LNCAP (cell line): Measurements from ENCODE around the gene SLC24A4.

Source experiments
- CTCF ChIP-seq: fragments of 450-650 bp; IDR thresholded peaks from 2 replicates; pipeline ENCODE4 v1.5.1; 2017; ENCODE audit warnings: mild to moderate bottlenecking

Gene SLC24A4

GRCh38 chr14:92513204-92513965 is 190.4 kb downstream of the SLC24A4 start, which contains the start of gene RIN3:
RIN3 (plus strand) TSS chr14:92513781; CDS start chr14:92513933, 152 bp downstream.
- no peak for TF ChIP-seq CTCF

DNA sequence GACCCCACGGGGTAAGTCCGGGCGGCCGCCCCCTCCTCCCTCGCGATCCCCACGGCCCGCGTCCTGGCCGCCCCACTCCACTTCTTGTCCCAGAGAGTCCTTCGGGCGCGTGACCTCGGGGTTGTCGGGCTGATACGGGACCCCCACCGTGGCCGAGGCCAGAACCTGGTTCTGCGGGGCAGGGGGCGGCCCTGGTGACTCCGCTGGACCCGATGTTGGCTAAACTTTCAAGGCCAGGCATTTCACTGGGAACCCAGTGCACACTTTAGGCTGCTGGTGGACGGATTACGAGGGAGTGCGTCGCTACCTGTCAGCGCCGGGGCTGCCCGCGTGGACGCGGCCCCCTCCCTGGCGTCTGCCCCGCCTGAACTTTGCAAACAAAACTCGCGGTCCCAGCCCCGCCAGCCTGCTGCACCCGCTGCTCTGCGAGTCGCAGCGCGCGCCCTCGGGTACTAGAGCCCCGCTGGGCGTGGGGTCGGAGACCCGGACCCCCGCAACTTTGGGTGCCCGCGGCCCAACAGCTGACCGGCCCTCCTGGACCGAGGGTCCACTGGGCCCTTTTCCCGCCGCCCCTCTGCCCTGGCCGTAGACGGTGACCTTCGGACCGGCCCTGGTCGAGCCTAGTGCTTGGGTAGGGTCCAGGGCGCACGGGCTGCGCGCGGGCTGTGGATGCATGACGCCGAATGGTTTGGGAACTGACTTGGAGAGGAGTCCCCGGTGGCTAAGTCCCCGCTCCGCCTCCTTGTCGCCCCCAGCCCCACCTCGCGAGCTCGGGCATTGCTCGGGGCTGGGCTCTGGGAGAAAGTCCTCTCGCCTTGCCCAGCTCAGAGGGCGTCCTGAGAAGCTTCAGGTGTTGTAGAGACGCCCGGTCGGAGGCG is 191.2 kb downstream of the SLC24A4 start:
- TF ChIP-seq CTCF = no peak

GRCh38 chr14:92514844-92515514 is 192.0 kb downstream of the SLC24A4 start:
- TF ChIP-seq CTCF = no peak

GRCh38 chr14:92515546-92516343 is 192.8 kb downstream of the SLC24A4 start:
- no peak for TF ChIP-seq CTCF

GRCh38 chr14:92516344-92516965 is 193.5 kb downstream of the SLC24A4 start:
- TF ChIP-seq CTCF = no peak

- TF ChIP-seq CTCF = no peak
Observed at GRCh38 chr14:92516966-92517506, 194.1 kb downstream of the SLC24A4 start.
